Activated T-cell treated with anti-CD3 and anti-CD28 coated beads for 1 hour (primary cell): Measurements from ENCODE around the gene AMH.
"Not testable (repeated sequence)": the region's sequence is repeated elsewhere in the genome, so short reads cannot be mapped to it uniquely, and the experiment has no call there.

ENCODE experiments used
- DNase-seq: peaks from one replicate; pipeline ENCODE4 v3.0.0-alpha.2; 2020; ENCODE audit warnings: low read depth

AMH gene

DNA sequence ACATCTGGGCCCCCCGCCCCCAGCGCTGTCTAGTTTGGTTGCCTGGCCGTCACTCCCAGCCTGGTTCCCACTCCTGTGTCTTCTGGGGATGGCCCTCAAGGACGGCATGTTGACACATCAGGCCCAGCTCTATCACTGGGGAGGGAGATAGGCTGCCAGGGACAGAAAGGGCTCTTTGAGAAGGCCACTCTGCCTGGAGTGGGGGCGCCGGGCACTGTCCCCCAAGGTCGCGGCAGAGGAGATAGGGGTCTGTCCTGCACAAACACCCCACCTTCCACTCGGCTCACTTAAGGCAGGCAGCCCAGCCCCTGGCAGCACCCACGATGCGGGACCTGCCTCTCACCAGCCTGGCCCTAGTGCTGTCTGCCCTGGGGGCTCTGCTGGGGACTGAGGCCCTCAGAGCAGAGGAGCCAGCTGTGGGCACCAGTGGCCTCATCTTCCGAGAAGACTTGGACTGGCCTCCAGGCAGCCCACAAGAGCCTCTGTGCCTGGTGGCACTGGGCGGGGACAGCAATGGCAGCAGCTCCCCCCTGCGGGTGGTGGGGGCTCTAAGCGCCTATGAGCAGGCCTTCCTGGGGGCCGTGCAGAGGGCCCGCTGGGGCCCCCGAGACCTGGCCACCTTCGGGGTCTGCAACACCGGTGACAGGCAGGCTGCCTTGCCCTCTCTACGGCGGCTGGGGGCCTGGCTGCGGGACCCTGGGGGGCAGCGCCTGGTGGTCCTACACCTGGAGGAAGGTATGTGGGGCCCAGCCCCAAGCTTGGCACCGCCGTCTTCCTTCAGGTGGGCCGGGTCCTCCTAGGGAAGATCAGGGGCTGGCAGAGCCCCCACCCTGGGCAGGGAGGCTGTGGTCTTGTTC lies at the start of gene AMH:
Gene AMH (plus strand): TSS at position 314 of the 857 bp plus-strand sequence. CDS start 10 bp downstream, at position 324.
- no peak for DNase-seq

DNA sequence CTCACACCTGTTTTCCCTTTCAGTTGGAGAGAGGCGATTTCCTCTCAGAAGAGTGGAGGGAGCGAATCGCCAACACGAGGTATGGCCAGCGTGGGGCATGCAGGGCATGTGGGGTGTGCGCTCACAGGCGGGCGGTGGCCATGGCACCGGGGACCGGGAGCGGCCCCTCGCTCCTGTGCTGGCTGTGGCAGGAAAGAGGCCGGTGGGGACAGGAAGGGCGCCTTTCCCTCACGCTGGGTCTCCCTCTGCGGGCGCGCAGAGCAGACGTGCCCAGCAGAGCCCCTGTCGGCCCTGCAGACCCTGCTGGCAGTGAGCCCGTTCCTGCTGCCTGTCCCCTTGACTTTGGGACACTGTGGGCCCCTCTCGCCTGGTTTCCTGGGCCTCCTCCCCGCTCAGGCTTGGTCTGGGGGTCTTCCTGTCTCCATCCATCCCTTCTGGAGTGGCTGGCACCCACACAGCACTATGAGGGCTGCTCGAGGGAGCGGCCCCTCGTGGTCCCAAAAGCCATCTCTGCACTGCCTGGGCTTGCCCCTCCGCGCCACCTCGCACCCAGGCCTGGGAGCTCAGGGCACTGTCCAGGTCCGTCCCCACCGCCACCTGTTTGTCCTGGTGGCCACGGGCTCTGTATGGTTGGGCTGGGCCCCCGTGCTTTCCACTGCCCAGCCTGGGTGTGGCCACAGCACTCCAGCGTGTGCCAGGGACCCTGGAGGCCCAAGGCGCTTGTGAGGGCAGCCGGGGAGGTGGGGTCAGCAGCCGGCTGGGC lies 49.1 kb upstream of the AMH start:
- no peak for DNase-seq

- not testable (repeated sequence) for DNase-seq
Observed at GRCh38 chr19:2200624-2201294, 48.4 kb upstream of the AMH start.

GRCh38 chr19:2201473-2202148 lies 47.5 kb upstream of the AMH start:
- DNase-seq = no peak

- DNase-seq = no peak
Observed at GRCh38 chr19:2202366-2202765, 46.8 kb upstream of the AMH start.

DNA sequence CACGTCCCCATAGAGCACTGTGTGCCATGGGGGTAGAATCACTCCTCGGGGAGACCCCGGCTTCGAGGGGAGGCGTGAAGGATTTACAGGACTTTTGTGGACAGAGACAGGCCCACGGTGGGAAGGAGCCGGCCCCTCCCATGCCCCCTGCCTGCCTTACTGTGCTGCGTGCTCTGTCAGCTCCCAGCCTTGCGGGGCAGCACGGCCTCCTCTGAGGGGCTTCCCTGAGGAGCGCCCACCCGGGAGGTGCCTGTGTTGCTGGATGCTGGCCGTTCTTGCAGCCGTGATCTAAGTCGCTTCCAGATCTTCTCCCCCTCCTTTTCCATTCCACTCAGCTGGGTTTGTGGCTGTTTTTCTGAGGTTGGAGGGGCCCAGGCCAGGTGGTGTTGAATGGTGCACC lies 42.1 kb upstream of the AMH start:
- no peak for DNase-seq

- no peak for DNase-seq
Observed at GRCh38 chr19:2207991-2208860, 40.9 kb upstream of the AMH start.

- no peak for DNase-seq
Observed at GRCh38 chr19:2208975-2209374, 40.1 kb upstream of the AMH start.

GRCh38 chr19:2209408-2209807 lies 39.7 kb upstream of the AMH start:
- DNase-seq = no peak

GRCh38 chr19:2210206-2210605 lies 38.9 kb upstream of the AMH start:
- no peak for DNase-seq

DNA sequence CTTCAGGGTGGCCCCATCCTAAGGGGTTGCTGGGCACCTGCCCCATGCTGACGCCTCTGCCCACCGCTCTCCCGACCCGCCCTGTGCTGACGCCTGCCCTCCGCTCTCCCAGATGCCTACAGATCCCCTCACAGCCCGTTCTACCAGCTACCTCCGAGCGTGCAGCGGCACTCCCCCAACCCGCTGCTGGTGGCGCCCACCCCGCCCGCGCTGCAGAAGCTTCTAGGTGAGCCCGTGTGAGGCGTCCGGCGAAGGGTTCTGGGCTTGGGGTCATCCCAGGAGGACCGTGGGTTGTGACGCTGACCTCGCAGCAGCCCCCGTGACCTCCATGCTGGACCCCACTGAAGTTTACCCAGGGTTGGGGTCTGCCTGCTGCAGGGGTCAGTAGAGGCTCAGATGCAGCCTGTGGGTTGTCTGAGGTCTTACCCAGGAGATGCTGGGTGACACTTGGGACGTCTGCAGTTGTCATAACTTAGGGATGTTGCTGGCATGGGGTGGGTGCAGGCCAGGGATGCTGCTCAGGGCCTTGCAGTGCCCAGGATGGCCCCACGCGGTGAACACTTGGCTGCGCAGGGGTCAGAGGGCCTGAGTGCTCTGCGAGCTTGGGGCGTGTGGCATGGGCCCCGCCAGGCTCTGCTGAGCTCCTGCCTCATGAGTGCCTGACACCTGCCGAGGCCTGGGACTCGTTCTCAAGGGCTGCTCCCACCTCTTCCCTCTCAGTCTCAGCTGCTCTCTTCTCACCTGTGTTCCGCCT lies 38.0 kb upstream of the AMH start:
- no peak for DNase-seq

DNA sequence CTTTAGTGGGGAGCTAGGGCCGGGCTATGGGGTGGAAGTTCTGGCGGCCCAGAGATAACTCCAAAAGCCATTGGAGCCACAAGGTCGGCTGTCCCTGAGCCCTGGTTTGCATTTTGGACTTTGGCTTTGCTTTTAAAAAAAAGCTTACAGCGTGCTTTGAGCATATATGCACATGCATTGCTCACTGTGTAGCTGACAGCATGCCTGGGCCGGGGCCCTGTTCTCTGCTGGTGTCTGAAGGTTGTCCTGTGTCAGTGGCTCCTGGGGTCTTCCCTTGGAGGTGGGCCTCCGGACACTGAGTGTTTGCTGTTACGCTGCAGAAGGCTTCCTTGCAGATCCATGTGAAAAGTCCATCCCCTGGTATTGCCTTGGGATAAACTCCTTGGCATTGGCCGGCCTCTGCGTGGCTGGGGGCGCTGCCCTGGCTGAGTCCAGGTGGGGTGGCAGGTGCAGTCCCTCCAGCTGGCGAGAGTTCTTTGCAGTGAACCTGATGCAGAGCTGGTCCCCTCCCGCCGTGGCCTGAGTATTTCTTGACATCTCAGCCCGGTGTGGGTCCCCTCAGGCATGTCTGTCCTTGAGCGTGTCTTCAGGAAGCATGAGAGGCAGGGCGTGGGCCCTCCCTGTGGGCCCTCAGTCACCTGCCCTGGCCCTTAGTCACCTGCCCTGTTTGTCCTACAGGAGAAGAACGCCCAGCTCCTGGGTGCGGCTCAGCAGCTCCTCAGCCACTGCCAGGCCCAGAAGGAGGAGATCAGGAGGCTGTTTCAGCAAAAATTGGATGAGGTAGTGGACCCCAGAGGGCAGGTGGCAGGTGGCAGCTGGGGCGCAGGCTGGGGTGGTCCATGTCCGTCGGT lies 36.0 kb upstream of the AMH start:
- no peak for DNase-seq

DNA sequence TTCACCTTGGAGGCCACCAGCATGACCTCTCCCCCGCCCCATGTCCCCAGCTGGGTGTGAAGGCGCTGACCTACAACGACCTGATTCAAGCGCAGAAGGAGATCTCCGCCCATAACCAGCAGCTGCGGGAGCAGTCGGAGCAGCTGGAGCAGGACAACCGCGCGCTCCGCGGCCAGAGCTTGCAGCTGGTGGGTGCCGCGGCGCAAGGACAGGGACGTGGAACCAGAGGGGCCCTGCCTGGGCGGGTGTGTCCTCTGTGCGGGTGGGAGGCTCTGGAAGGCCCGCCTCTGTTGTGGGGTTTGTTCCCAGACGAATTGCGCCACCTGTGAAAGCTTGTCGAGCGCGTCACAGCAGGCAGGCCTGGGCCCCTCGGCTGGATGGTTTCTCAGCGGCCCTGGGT lies 35.3 kb upstream of the AMH start:
- DNase-seq = no peak

- no peak for DNase-seq
Observed at GRCh38 chr19:2214251-2214650, 34.9 kb upstream of the AMH start.

- DNase-seq = peak; percentile 23
Observed at GRCh38 chr19:2215281-2215751, 33.8 kb upstream of the AMH start.

GRCh38 chr19:2216361-2217225 lies 32.5 kb upstream of the AMH start:
- no peak for DNase-seq

DNA sequence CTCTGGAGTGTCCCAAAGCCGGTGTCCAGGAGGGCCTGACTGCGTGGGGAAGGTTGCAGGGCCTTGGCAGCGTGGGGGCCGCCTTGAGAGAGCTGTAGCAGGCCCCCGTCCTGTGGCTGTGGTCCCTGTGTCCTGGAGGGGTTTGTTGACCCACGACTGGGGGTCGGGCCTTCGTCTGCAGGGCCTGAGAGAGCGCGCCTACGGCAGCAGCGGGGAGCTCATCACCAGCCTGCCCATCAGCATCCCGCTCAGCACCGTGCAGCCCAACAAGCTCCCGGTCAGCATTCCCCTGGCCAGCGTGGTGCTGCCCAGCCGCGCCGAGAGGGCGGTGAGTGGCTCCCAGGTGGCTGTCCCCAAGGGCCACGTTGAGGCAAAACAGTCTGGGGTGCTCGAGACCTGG lies 31.5 kb upstream of the AMH start:
- DNase-seq = no peak

DNA sequence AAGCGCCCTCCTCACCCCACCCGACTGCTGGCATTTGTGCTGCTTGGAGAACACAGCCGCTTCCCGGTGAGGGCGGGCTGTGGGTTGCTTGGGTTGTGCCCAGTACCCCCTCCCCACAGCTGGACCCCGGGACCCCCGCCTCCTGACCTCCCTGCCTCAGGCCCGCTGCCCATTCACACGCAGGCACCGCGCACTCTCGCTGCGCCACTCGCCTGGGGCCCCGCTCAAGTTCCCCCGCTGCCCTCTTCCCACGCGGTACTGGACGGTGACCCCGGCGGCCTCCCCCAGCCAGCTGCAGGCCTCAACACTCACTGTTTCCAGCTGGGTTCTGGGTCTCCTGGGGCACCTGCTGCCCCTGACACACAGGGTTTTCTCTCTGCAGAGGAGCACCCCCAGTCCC lies 29.4 kb upstream of the AMH start:
- no peak for DNase-seq
